Endodermal cell (in vitro differentiated cells): ENCODE measurements around the gene DIPK1B. TPM values are rescaled to one million over a fixed set of nuclear protein-coding genes. Genes with fewer than 3 reads are reported as not detected.

Source experiments
- DNase-seq: peaks from one replicate; pipeline ENCODE4 v3.0.0-alpha.2; 2017
- H3K27ac ChIP-seq: 2 replicates; pipeline ENCODE4 v1.5.1; 2013; ENCODE audit warnings: mild to moderate bottlenecking, low read depth, low read length, moderate library complexity
- H3K27me3 ChIP-seq: 2 replicates; pipeline ENCODE4 v1.6.1; 2013; ENCODE audit warnings: mild to moderate bottlenecking, low read length, moderate library complexity; ENCODE audit not compliant: insufficient read depth, control insufficient read depth, poor library complexity, severe bottlenecking
- H3K36me3 ChIP-seq: 2 replicates; pipeline ENCODE4 v1.7.0; 2013; ENCODE audit warnings: mild to moderate bottlenecking, low read length, moderate library complexity; ENCODE audit not compliant: control insufficient read depth, insufficient read depth
- H3K4me1 ChIP-seq: one replicate; pipeline ENCODE4 v1.7.0; 2013; ENCODE audit warnings: low read length; ENCODE audit not compliant: control insufficient read depth, insufficient read depth
- H3K4me3 ChIP-seq: 2 replicates; pipeline ENCODE4 v1.5.1; 2013; ENCODE audit warnings: mild to moderate bottlenecking, low read length, moderate library complexity
- H3K9ac ChIP-seq: 2 replicates; pipeline ENCODE4 v1.6.1; 2013; ENCODE audit warnings: mild to moderate bottlenecking, low read length, moderate library complexity; ENCODE audit not compliant: poor library complexity, severe bottlenecking; ENCODE audit errors: extremely low read depth
- H3K9me3 ChIP-seq: 2 replicates; pipeline ENCODE4 v1.6.1; 2013; ENCODE audit warnings: mild to moderate bottlenecking, low read length, moderate library complexity; ENCODE audit not compliant: control insufficient read depth
- H3K27ac Mint-ChIP-seq: 2 replicates; pipeline ENCODE4 v1.8.0; 2020; ENCODE audit warnings: mixed read lengths
- H3K27me3 Mint-ChIP-seq: 2 replicates; pipeline ENCODE4 v1.8.0; 2021; ENCODE audit warnings: mild to moderate bottlenecking, mixed read lengths; ENCODE audit not compliant: insufficient read depth
- H3K36me3 Mint-ChIP-seq: 2 replicates; pipeline ENCODE4 v1.8.0; 2020; ENCODE audit warnings: low read depth, mixed read lengths
- H3K4me1 Mint-ChIP-seq: 2 replicates; pipeline ENCODE4 v1.8.0; 2020; ENCODE audit warnings: mixed read lengths
- H3K4me3 Mint-ChIP-seq: 2 replicates; pipeline ENCODE4 v1.8.0; 2020; ENCODE audit warnings: mild to moderate bottlenecking, moderate library complexity, mixed read lengths
- H3K9me3 Mint-ChIP-seq: 2 replicates; pipeline ENCODE4 v1.8.0; 2020; ENCODE audit warnings: mild to moderate bottlenecking, mixed read lengths
- WGBS, 2 experiments: methylation state at CpG; one replicate each; pipeline versions ENCODE4 v1.1.5 to v1.1.7; 2013; ENCODE audit warnings: missing lambda C conversion rate in 2 of 2, mixed read lengths in 1 of 2; ENCODE audit not compliant: insufficient coverage in 1 of 2, insufficient read length in 1 of 2; 5-methylcytosine and 5-hydroxymethylcytosine counted together
- total RNA-seq, 2 donors: library from RNA; stranded (reverse); fragmentation: NEBNext Ultra II Directional in 1 of 2; extraction: Animal tissue kit (Norgen Biotek cat#: 25700) in 1 of 2; gene quantifications; 2 replicates in 1 of 2; 3 replicates in 1 of 2; pipeline ENCODE4 v1.2.1, GENCODE V29; 2021
- TF ChIP-seq, protein P1 (sequence below): fragments of 200-600 bp; sonication (generic); conservative IDR thresholded peaks from 2 replicates; pipeline ENCODE4 v1.5.0; 2021; ENCODE audit warnings: antibody characterized with exemption, mild to moderate bottlenecking

The DIPK1B gene
- total RNA-seq, 2 donors from 2014 or later: 35.1 to 45.4 TPM

DNA sequence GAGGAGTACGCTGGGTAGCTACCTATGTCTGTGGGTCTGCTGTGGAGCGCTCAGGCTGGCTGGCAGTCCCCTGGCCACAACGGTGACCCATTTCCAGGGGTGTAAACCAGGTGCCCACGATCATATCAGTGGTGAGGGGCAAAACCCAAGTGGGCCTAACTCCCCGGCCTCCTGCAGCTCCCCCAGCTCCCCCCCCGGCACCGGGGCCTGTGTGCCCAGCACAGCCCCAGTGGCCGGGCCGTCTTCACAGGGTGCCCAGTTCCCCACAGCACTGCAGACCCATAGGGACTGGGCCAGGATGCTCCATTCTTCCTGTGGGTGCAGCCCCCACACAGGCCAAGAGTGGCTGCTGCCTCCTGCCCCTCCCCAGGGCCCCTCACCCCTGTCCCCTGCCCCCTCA, 46.6 kb downstream of the DIPK1B start:
- peaks cover 12% of the 10 kb centered on the region for H3K9me3 Mint-ChIP-seq
- no peaks in the 10 kb centered on the region for H3K27me3 Mint-ChIP-seq
- Histone ChIP-seq H3K36me3 (no peaks in the 10 kb centered on the region), H3K27me3 (no peaks in the 10 kb centered on the region), H3K27ac (no peak overlapping the region), H3K4me3 (no peak overlapping the region), H3K9me3 (no peaks in the 10 kb centered on the region), H3K9ac (no peak overlapping the region), H3K4me1 (no peaks in the 10 kb centered on the region)
- no peak overlapping the region for H3K27ac Mint-ChIP-seq
- H3K4me3 Mint-ChIP-seq: no peak overlapping the region
- TF ChIP-seq, protein P1, sequence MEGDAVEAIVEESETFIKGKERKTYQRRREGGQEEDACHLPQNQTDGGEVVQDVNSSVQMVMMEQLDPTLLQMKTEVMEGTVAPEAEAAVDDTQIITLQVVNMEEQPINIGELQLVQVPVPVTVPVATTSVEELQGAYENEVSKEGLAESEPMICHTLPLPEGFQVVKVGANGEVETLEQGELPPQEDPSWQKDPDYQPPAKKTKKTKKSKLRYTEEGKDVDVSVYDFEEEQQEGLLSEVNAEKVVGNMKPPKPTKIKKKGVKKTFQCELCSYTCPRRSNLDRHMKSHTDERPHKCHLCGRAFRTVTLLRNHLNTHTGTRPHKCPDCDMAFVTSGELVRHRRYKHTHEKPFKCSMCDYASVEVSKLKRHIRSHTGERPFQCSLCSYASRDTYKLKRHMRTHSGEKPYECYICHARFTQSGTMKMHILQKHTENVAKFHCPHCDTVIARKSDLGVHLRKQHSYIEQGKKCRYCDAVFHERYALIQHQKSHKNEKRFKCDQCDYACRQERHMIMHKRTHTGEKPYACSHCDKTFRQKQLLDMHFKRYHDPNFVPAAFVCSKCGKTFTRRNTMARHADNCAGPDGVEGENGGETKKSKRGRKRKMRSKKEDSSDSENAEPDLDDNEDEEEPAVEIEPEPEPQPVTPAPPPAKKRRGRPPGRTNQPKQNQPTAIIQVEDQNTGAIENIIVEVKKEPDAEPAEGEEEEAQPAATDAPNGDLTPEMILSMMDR: no peak
- no peaks in the 10 kb centered on the region for H3K4me1 Mint-ChIP-seq
- peaks cover 2% of the 10 kb centered on the region for H3K36me3 Mint-ChIP-seq
- DNase-seq: no peak
- 84 to 85% methylated on average over 8 to 9 of the region's 9 CpGs for WGBS, 2 experiments

DNA sequence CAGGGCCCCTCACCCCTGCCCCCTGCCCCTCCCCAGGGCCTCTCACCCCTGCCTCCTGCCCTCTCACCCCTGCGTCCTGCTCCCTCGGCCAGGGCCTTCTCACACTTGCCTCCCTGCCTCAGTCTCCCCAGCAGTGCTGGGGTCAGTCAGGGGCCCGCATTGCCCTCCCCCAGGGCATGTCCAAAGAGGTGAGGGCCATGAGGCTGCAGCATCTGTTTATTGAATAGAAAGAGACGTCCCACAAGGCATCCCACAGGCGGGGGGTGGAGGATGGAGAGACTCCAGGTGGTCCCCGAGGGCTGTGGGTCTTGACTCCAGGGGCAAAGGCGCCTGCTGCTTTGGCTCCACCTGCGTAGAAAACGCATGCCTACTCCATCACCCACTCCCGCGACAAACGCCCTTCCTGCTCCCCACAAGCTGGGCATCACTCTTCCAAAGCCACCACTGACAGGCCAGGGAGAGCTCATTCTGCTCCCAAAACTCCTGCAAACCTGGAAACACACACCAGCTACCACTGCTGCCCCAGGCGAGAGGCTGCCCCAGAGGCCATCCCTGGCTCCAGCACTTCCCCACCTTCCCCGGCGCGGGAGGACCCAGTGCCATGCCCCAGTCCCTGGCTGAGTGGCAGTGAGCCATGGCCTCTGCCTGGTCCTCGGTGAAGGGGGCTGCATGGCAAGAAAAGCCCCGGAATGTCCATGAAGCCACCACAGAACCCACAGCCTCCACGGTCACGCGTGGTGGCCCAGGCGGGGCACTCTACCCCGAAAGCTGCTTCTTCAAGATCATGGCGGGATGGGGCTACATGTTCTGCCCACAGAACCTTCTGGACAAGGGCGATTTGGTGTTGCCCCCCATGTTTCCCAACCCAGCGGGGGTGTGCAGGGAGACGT, 47.3 kb downstream of the DIPK1B start:
- Mint-ChIP-seq H3K4me1 (no peaks in the 10 kb centered on the region), H3K27me3 (no peaks in the 10 kb centered on the region), H3K4me3 (no peak overlapping the region), H3K27ac (no peak overlapping the region), H3K9me3 (peaks cover 12% of the 10 kb centered on the region), H3K36me3 (peaks cover 2% of the 10 kb centered on the region)
- no peak for DNase-seq
- 89 to 90% methylated on average over 12 to 27 of the region's 27 CpGs for WGBS, 2 experiments
- H3K9me3 ChIP-seq: no peaks in the 10 kb centered on the region
- H3K4me1 ChIP-seq: no peaks in the 10 kb centered on the region
- H3K36me3 ChIP-seq: no peaks in the 10 kb centered on the region
- no peak overlapping the region for H3K27ac ChIP-seq
- no peak overlapping the region for H3K9ac ChIP-seq
- no peaks in the 10 kb centered on the region for H3K27me3 ChIP-seq
- no peak overlapping the region for H3K4me3 ChIP-seq
- TF ChIP-seq, protein P1: no peak

DNA sequence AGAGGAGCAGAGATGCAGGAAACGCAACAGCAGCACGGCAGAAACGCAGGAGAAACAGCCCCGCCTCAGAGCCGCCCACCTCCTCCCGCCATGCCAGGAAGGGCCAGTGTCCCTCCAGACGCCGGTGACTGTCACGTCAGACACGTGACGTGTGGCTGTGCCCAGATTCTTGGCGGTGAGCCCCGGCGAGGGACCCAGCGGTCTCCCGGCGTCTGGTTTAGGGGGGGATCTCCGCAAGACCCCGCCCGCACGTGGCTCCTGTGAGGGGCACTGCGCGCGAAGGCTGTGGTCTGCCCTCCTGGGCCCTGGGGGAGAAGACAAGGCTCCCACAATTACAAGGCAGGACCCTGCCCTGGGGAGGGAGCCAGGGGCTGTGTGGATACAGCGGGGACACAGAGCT, 48.1 kb downstream of the DIPK1B start:
- WGBS, 2 experiments: 91 to 93% methylated on average over 25 of the region's 25 CpGs
- H3K36me3 ChIP-seq: no peaks in the 10 kb centered on the region
- no peak for DNase-seq
- no peak overlapping the region for H3K4me3 Mint-ChIP-seq
- H3K27me3 Mint-ChIP-seq: no peaks in the 10 kb centered on the region
- H3K27me3 ChIP-seq: no peaks in the 10 kb centered on the region
- H3K9me3 Mint-ChIP-seq: peaks cover 10% of the 10 kb centered on the region
- H3K27ac Mint-ChIP-seq: no peak overlapping the region
- H3K36me3 Mint-ChIP-seq: peaks cover 1% of the 10 kb centered on the region
- TF ChIP-seq, protein P1: no peak
- no peaks in the 10 kb centered on the region for H3K9me3 ChIP-seq
- no peak overlapping the region for H3K27ac ChIP-seq
- no peaks in the 10 kb centered on the region for H3K4me1 Mint-ChIP-seq
- no peak overlapping the region for H3K9ac ChIP-seq
- no peak overlapping the region for H3K4me3 ChIP-seq
- H3K4me1 ChIP-seq: no peaks in the 10 kb centered on the region
